Epithelial cell of proximal tubule (primary cell): ENCODE measurements around the gene AQP6. TPM values are rescaled to one million over a fixed set of nuclear protein-coding genes. Genes with fewer than 3 reads are reported as not detected.

Source experiments
- DNase-seq: peaks from one replicate; pipeline ENCODE4 v3.0.0-alpha.2; 2011; ENCODE audit warnings: low read depth
- H3K4me3 ChIP-seq: 2 replicates; pipeline ENCODE4 v1.5.1; 2011; ENCODE audit warnings: low read depth, mild to moderate bottlenecking, low read length
- CTCF ChIP-seq: conservative IDR thresholded peaks from 2 replicates; pipeline ENCODE4 v1.5.1; 2012; ENCODE audit warnings: low read depth, mild to moderate bottlenecking, low read length
- total RNA-seq: library from RNA; depleted of rRNA; stranded (reverse); fragments of >200 nt; gene quantifications from 2 replicates; pipeline ENCODE4 v1.2.3, GENCODE V29; 2015

AQP6 gene
- total RNA-seq, 1 donor from 2014 or later: not detected

- no peak overlapping the region for H3K4me3 ChIP-seq
- no peak for DNase-seq
- TF ChIP-seq CTCF: no peak
Observed at GRCh38 chr12:49937639-49938300, 35.0 kb upstream of the AQP6 start.

- H3K4me3 ChIP-seq: no peak overlapping the region
- no peak for DNase-seq
- TF ChIP-seq CTCF: no peak
Observed at GRCh38 chr12:49939307-49939706, 33.4 kb upstream of the AQP6 start.

- no peak for TF ChIP-seq CTCF
- DNase-seq: no peak
Observed at GRCh38 chr12:49939707-49940106, 33.0 kb upstream of the AQP6 start.

GRCh38 chr12:49941556-49942511 is 30.9 kb upstream of the AQP6 start:
- no peak for DNase-seq
- no peak for TF ChIP-seq CTCF

More at GRCh38 chr12:49939707-49940106, 33.0 kb upstream of the AQP6 start:
- H3K4me3 ChIP-seq: no peak overlapping the region

GRCh38 chr12:49942512-49942893 is 30.2 kb upstream of the AQP6 start:
- no peak for DNase-seq
- no peak overlapping the region for H3K4me3 ChIP-seq
- TF ChIP-seq CTCF: no peak

More at GRCh38 chr12:49941556-49942511, 30.9 kb upstream of the AQP6 start:
- H3K4me3 ChIP-seq: no peak overlapping the region

GRCh38 chr12:49942921-49943624 is 29.7 kb upstream of the AQP6 start:
- H3K4me3 ChIP-seq: no peak overlapping the region
- TF ChIP-seq CTCF: no peak
- DNase-seq: no peak
